Mammary epithelial cell (primary cell): Measurements from ENCODE around the gene NUDT11.

Experiments used
- EZH2 ChIP-seq: IDR thresholded peaks from 2 replicates; pipeline ENCODE4 v1.6.1; 2012; ENCODE audit warnings: low read length, inconsistent platforms, borderline replicate concordance
- TF ChIP-seq, protein P1 (sequence below), 2 donors: IDR thresholded peaks in 1 of 2; conservative IDR thresholded peaks in 1 of 2; 2 replicates each; pipeline ENCODE4 v1.5.1; 2011 to 2012; ENCODE audit warnings: inconsistent platforms in 2 of 2, low read length in 2 of 2, mild to moderate bottlenecking in 2 of 2, control low read depth in 1 of 2, low read depth in 1 of 2; ENCODE audit not compliant: insufficient read depth in 1 of 2; ENCODE audit errors: extremely low read depth in 1 of 2

- TF ChIP-seq, protein P1, sequence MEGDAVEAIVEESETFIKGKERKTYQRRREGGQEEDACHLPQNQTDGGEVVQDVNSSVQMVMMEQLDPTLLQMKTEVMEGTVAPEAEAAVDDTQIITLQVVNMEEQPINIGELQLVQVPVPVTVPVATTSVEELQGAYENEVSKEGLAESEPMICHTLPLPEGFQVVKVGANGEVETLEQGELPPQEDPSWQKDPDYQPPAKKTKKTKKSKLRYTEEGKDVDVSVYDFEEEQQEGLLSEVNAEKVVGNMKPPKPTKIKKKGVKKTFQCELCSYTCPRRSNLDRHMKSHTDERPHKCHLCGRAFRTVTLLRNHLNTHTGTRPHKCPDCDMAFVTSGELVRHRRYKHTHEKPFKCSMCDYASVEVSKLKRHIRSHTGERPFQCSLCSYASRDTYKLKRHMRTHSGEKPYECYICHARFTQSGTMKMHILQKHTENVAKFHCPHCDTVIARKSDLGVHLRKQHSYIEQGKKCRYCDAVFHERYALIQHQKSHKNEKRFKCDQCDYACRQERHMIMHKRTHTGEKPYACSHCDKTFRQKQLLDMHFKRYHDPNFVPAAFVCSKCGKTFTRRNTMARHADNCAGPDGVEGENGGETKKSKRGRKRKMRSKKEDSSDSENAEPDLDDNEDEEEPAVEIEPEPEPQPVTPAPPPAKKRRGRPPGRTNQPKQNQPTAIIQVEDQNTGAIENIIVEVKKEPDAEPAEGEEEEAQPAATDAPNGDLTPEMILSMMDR (conservative IDR thresholded peaks at IDR 0.05 in 1 of 2, IDR thresholded peaks at IDR 0.05 in 1 of 2; ENCODE audit: extremely low read depth in 1 of 2, insufficient read depth in 1 of 2, low read depth in 1 of 2, low read length in 2 of 2) = peak; percentile 76 to 84
- no peak for TF ChIP-seq EZH2
Observed at GRCh38 chrX:51461053-51462044, 35.0 kb downstream of the NUDT11 start.
